ENCODE measurements around the gene CIITA. TPM values are rescaled to one million over a fixed set of nuclear protein-coding genes. Genes with fewer than 3 reads are reported as not detected.

Gene CIITA
- total RNA-seq, 1 donor from 2014 or later: 0.20 TPM

DNA sequence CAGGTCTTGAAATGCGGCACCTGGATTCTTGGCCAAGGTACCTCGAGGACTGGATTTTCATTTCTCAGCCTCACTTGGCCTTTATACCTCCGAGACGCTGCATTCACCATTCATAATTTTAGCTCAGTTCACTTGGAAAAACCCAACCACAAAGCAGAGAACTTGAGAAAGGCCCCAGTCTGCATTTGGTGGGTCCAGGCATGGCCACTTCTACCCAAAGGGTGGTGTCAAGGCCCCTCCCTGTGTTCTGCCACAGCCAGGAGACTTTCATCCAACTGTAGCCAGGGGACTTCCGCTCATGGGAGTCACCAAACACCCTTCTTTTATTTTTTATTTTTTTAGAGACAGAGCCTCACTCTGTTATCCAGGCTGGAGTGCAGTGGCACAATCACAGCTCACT, 43.7 kb upstream of the CIITA start:
- no peak overlapping the region for H3K4me3 Mint-ChIP-seq
- peaks cover 4% of the 10 kb centered on the region for H3K9me3 Mint-ChIP-seq
- no peak overlapping the region for H3K27ac Mint-ChIP-seq
- TF ChIP-seq, protein P1, sequence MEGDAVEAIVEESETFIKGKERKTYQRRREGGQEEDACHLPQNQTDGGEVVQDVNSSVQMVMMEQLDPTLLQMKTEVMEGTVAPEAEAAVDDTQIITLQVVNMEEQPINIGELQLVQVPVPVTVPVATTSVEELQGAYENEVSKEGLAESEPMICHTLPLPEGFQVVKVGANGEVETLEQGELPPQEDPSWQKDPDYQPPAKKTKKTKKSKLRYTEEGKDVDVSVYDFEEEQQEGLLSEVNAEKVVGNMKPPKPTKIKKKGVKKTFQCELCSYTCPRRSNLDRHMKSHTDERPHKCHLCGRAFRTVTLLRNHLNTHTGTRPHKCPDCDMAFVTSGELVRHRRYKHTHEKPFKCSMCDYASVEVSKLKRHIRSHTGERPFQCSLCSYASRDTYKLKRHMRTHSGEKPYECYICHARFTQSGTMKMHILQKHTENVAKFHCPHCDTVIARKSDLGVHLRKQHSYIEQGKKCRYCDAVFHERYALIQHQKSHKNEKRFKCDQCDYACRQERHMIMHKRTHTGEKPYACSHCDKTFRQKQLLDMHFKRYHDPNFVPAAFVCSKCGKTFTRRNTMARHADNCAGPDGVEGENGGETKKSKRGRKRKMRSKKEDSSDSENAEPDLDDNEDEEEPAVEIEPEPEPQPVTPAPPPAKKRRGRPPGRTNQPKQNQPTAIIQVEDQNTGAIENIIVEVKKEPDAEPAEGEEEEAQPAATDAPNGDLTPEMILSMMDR (IDR thresholded peaks at IDR 0.05; ENCODE audit: unreplicated experiment): no peak
- H3K36me3 Mint-ChIP-seq: no peaks in the 10 kb centered on the region
- DNase-seq (ENCODE audit: low spot score in 2 of 2, unreplicated experiment in 2 of 2): no peak
- H3K27me3 Mint-ChIP-seq (ENCODE audit: low read depth): peaks cover 21% of the 10 kb centered on the region
- H3K4me1 Mint-ChIP-seq: peaks cover 18% of the 10 kb centered on the region

DNA sequence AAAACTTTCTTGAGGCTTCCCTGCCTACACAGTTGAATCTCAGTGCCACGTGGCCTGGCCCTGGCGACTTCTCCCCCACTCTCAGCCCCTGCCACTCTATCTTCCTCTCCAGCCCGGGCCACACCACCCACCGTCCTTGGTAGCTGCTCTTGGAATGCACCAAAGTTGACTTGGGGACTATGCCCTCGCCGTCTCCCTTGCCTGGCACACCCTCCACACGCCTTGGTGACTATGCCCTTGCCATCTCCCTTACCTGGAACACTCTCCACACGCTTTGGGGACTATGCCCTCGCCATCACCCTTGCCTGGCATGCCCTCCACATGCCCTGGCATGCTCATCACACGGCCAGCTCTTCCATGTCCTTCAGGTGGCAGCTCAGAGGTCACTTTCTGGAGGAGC, 42.9 kb upstream of the CIITA start:
- H3K4me3 Mint-ChIP-seq: no peak overlapping the region
- DNase-seq (ENCODE audit: low spot score in 2 of 2, unreplicated experiment in 2 of 2): no peak
- no peak overlapping the region for H3K27ac Mint-ChIP-seq
- TF ChIP-seq, protein P1 (IDR thresholded peaks at IDR 0.05; ENCODE audit: unreplicated experiment): no peak
- H3K27me3 Mint-ChIP-seq (ENCODE audit: low read depth): peaks cover 25% of the 10 kb centered on the region
- peaks cover 4% of the 10 kb centered on the region for H3K9me3 Mint-ChIP-seq
- peaks cover 9% of the 10 kb centered on the region for H3K4me1 Mint-ChIP-seq
- H3K36me3 Mint-ChIP-seq: no peaks in the 10 kb centered on the region

DNA sequence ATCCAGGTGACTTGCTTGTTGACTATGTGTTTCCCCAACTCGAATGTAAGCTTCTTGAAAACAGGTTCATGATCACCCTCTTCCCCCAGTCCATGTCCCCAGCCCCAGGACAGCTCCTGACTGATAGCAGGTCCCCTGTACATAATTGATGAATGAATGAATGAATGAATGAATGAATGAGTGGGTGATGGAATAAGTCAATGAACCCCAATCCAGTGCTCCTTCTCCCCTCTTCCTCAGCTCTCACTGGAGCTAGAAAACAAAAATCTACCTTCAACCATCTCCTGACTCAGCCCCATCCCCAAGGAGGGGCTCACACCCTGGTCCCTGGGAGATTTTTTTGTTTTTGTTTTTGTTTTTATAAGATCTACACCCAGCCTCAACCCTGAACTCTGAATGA, 42.2 kb upstream of the CIITA start:
- Mint-ChIP-seq H3K36me3 (no peaks in the 10 kb centered on the region), H3K27ac (no peak overlapping the region), H3K4me1 (peaks cover 3% of the 10 kb centered on the region), H3K9me3 (peaks cover 4% of the 10 kb centered on the region), H3K4me3 (no peak overlapping the region), H3K27me3 (ENCODE audit: low read depth) (peaks cover 28% of the 10 kb centered on the region)
- no peak for DNase-seq (ENCODE audit: low spot score in 2 of 2, unreplicated experiment in 2 of 2)
- TF ChIP-seq, protein P1 (IDR thresholded peaks at IDR 0.05; ENCODE audit: unreplicated experiment): no peak

DNA sequence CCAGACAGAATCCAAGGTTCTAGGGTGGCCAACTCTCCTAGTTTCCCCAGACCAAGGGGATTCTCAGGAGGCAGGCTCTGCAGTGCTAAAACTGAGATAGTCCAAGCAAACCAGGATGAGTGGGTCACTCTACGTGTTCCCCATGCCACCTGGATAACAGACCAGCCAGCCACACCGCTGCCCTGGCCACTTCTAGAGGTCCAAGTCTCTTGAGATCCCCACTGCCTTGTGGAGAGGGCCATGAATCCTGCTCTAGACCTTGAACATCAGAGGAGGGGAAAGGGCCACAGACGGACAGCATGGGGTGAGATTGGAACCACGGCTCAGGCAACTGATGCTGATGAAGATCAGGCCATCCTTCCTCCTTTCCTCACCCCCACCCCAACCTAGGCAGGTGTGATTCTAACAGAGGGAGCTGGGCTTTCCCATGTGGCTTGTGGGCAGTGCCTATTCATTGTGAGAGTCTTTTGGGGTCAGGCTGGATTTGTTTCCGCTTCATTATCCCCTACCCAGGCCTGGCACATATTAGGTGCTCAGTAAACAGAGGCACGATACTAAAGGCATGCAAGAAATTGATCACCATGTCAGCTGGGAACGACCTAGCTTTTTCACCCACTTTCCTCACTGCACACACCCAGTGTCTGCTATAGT, 41.6 kb upstream of the CIITA start:
- no peak for DNase-seq (ENCODE audit: low spot score in 2 of 2, unreplicated experiment in 2 of 2)
- Mint-ChIP-seq H3K9me3 (peaks cover 4% of the 10 kb centered on the region), H3K4me1 (no peaks in the 10 kb centered on the region), H3K27me3 (ENCODE audit: low read depth) (peaks cover 29% of the 10 kb centered on the region), H3K4me3 (no peak overlapping the region), H3K36me3 (no peaks in the 10 kb centered on the region), H3K27ac (no peak overlapping the region)
- TF ChIP-seq, protein P1 (IDR thresholded peaks at IDR 0.05; ENCODE audit: unreplicated experiment): no peak

DNA sequence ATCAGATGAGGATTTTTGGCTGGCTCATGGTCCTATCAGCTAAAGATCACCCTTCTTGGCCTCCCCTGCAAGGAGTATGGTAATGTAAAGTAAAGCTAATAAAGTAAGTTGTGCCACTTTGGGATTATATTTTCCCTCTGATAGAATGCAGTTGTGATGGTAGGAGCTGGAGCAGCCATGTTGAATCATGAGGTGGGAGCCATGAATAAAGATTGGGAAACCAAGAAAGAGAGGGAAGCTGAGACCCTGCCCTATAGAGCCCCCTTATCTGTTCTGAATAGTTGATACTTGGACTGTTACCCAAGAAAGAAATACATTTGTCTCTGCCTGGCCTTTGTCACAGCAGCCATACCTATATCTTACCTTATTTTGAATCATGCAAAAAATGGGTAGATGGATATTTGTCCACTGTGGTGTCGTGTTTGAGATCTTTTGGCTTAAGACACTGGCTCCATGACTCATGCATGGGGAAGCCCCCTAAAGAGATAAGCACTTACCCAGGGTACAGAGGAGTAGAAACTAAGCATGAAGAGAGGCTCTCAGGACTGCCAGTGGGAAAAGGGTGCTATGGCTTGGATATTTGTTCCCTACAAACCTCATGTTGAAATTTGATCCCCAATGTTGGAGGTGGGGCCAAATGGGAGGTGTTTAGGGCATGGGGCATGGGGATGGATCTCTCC, 40.7 kb upstream of the CIITA start:
- Mint-ChIP-seq H3K27me3 (ENCODE audit: low read depth) (peaks cover 38% of the 10 kb centered on the region), H3K4me1 (no peaks in the 10 kb centered on the region), H3K27ac (no peak overlapping the region), H3K36me3 (no peaks in the 10 kb centered on the region), H3K4me3 (no peak overlapping the region), H3K9me3 (peaks cover 4% of the 10 kb centered on the region)
- DNase-seq (ENCODE audit: low spot score in 2 of 2, unreplicated experiment in 2 of 2): no peak
- TF ChIP-seq, protein P1 (IDR thresholded peaks at IDR 0.05; ENCODE audit: unreplicated experiment): no peak

Data from mesothelial cell of epicardium (in vitro differentiated cells).